Ishikawa (cell line): Measurements from ENCODE around the gene LRPAP1.

Experiments
- CEBPB ChIP-seq: IDR thresholded peaks from 2 replicates; pipeline ENCODE4 v1.6.1; 2012
- CREB1 ChIP-seq: IDR thresholded peaks from 2 replicates; pipeline ENCODE4 v1.6.1; 2012; ENCODE audit warnings: low read depth
- EP300 ChIP-seq: IDR thresholded peaks from 2 replicates; pipeline ENCODE4 v1.6.1; 2012; ENCODE audit warnings: borderline replicate concordance
- MAX ChIP-seq: IDR thresholded peaks from 2 replicates; pipeline ENCODE4 v1.6.1; 2012
- NFIC ChIP-seq: IDR thresholded peaks from 2 replicates; pipeline ENCODE4 v1.6.1; 2012
- RAD21 ChIP-seq: IDR thresholded peaks from 2 replicates; pipeline ENCODE4 v1.6.1; 2012; ENCODE audit warnings: low read depth
- REST ChIP-seq: IDR thresholded peaks from 2 replicates; pipeline ENCODE4 v1.6.1; 2012; ENCODE audit warnings: low read depth, mild to moderate bottlenecking
- TAF1 ChIP-seq: IDR thresholded peaks from 2 replicates; pipeline ENCODE4 v1.6.1; 2012; ENCODE audit warnings: low read depth, mild to moderate bottlenecking
- TCF12 ChIP-seq: IDR thresholded peaks from 2 replicates; pipeline ENCODE4 v1.6.1; 2012; ENCODE audit warnings: low read depth
- YY1 ChIP-seq: IDR thresholded peaks from 2 replicates; pipeline ENCODE4 v1.6.1; 2012; ENCODE audit warnings: low read depth

DNA sequence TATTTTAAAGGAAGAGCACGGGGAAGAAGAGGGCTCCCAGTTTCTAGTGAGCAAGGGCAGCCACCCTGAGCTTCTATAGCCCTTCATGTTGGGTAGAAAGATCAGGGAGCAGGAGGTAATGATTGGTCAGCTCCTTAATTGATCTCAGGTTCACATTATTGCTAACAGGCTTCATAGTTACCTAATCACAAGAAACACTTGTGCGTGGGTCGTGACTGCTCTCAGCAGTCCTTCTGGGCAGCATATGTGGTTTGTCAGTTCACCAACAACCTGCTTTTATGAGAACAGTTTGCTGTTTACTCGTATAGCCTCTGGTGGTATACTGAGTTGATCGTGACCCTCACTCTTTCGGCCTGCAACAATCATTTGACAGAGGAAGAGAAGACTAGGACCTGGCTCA, 73.9 kb downstream of the LRPAP1 start:
- TF ChIP-seq MAX, result no peak
- TF ChIP-seq CREB1, result no peak
- no peak for TF ChIP-seq EP300
- TF ChIP-seq NFIC, result no peak
- no peak for TF ChIP-seq TCF12
- no peak for TF ChIP-seq YY1
- no peak for TF ChIP-seq RAD21
- TF ChIP-seq CEBPB, result no peak
- TF ChIP-seq TAF1, result no peak
- no peak for TF ChIP-seq REST
